Cortex of kidney (tissue), 1 donor: Measurements from ENCODE around the gene MICAL1.
A peak's percentile ranks its signal among the peaks of the same experiment; 100 is the strongest.

Experiments
- DNase-seq: peaks from one replicate; lab custom pipeline; 2025; lab: John Stamatoyannopoulos, UW

MICAL1 gene

DNA sequence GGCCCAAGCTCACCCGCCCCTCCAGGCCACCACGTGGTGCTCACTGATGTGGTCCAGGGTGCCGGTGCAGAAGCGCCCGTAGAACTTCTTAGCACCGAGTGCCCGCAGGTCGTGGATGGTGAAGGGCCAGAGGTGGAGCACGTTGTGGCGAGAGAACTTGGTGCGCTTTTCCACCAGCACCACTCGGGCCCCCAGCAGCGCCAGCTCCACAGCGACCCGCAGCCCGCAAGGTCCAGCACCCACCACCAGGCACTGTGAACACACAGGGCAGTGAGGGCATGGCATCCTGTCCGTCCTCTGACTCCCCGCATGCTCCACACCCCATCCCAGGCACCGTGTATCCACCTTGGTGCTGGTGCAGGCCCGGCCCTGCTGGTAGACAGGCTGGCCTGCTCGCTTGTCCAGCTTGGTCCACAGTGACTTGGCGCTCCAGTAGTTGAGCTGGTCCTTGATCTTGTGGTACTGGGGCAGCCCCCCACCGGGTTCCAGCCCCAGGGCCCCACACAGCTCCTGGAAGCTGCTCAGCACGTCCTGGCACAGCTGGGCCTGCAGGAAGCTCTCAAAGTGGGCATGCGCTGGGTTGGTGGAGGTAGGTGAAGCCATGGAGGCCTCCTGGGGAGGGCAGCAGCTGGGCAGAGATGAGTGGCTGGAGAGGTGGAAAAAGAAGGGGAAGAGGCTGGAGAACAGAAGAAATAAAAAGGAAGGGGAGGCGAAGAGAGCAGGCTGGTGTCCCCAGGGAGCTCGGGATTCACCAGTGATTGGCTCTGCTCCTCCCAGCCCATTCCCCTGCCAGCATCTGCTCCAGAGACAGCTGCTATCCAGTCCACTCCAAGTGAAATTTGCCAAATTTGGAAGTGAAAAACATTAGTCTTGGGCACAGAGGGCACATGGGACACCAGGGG is 1.7 kb downstream of the MICAL1 start:
- no peak for DNase-seq

DNA sequence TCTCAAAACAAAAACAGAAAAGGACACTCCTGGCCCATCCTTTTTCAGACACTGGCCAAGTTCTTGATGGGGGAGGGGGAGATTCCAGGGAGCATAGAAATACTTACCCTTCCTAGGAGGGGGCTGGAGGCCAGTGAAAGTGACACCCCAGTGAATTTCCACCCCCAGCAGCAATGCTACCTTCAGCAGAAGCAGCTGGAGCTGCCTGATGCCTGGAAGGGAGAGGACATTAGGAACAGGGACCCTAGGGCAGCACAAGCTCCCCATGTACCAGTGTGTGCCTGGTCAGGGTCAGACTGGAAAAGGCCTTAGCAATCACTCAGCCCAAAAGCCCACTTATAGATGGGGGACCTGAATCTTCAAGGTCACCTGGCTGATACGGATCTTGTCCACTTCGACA is 2.4 kb downstream of the MICAL1 start:
- DNase-seq = no peak

DNA sequence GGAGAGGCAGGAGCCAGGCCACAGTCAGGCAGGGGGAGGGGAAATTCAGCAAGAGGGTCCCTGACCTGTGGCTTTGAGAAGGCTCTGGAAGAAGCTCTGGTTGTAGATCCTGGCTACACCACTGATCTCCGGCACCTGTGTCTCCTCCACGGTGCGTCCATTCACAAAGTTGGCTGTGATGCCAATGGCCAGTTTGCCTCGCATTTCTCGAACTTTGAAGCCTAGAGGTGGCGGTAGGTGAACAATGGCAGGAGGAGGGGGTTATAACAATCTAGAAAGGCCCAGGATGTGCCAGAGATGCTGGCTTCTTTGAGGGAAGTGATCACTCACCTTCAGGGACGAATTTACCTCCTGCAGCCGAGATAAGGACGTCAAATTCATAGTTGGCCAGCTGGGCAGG is 3.4 kb downstream of the MICAL1 start:
- DNase-seq = no peak

- no peak for DNase-seq
Observed at GRCh38 chr6:109451376-109451775, 4.2 kb downstream of the MICAL1 start.

DNA sequence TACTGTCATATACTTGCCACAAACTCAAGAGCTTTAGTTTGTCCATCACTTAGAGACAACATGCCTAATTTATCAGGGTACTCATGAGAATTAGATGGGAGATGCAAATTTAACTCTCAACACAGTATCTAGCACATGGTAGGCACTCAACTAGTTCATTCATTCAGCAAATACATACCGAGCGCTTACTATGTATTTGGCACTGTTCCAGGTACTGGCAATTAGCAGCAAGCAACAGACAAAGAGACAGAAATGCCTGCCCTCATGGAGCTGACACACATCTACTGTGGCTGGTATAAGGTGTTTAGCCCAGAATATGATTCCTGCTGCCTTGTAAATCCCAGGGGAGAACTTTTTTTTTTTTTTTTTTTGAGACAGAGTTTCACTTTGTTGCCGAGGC is 4.8 kb downstream of the MICAL1 start:
- DNase-seq = no peak

DNA sequence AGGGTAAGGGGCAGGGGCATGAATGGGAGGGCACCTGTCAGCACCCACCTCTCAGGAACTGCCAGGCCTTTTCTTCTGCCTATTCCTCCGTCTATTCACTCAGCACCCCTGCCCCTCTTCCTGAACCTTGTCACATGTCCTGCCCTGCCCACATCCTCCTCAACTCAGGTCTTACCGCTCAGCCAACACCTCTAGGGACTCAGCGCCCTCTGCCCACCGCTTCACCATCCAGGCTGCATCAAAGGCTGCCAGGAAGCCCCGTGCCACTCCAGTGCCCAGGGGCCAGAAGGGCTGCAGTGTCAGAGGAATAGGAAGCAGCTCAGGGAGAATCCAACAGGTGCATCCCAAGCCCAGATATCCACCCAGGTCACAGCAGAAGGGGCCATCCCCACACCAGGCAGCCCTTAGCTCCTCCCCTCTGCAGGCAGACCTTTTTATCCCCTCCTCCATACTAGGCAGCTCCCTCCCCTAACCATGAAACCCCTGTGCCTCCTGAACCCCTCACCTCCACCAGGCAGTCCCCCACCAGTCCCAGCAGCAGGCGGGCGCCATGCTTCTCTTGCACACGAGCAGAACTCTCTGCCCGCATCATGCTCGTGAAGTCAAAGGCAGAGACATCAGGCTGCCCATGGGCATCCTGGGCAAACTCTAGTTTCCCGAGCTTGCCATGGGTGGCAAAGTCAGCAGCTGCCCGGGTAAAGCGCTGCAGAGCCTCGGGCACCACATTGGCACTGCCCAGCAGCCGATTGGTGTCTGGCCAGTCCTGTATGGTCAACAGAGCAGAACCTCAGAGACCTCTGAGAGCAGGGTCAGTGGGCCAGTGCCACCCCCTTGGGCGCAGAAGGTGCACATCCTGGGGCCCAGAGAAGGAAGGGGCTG is 5.5 kb downstream of the MICAL1 start:
- no peak for DNase-seq

DNA sequence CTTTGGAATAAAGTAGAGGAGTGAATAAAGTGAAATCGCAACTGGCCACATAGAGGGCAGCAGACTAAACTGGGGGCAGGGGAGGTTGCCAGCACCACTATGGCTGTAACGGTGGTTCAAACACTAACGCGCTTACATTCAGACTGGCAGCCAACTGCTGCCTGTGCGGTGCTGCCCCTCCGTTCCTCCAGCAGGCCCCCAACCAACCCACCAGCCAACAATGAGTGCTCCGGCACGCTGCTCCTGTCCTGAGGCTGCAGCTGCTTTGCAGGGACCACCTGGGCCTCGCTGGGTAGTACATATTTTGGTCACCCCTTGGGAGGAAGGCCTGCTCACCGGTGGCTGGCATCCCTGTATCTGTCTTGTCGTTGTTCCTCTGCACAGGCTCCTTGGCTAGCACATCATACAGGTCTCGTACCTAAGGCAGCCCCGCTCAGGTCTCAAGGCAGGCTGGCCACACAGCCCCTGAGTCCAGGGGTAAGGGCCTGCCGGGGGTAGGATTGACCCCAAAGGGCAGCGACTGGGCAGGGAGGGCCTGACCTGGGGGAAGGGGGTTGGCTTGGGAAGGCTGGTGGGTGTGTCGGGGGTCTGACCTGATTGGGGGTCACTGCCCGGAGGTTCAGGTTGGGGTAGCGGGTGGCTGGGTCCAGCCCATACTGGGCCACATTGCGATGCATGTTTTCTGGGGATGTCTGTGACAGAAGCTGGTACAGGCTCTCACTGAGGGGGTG is 6.3 kb downstream of the MICAL1 start:
- no peak for DNase-seq

DNA sequence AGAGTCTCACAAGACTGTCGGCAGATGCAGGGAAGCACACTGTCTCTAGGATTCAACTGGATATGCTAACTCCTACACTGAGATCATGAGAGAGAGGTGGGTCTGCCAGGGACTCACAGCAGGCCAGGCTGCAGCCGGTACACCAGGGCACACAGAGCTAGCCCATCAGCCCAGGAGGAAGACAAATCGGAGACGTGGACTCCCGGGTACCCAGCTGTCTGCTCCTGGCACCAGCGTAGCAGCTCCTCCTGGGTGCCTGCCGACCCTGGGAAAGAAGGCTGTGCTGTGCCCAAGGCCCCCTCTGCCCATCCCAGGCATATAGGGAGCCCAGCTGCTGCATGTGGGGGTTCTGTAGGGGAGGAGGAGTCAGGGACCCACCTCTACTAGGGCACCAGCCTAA is 7.0 kb downstream of the MICAL1 start:
- DNase-seq = no peak

DNA sequence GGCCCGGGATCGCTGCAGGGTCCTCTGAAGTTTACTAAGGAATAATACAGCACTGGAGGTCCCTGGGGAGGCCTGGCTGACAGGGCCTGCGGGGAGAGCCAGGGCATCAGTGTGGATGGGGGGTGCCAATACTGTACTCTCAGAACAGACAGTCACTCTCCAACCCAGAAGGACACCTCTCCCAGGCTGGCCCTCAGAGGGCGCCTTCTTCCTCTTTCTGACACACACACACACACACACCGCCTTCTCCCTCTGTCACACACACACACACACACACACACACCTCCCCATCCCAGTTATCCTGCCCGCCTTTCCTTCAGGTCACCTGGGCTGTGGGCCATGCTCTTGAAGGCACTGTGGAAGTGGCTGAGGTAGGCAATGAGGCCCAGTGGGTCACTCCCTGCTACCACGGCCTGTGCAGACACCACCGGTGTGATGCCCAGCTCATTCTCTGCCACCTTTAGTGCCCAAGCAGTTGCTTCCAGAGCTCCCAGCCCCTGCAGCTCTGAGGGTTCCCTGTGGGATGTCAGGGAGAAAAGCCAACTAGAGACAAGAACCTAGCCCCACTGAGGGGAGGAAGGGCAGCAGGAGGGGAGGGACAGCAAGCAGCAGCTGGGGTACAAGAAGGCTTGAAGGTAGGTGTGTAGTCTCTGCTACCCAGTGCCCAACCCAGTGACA is 7.6 kb downstream of the MICAL1 start:
- DNase-seq = no peak

- no peak for DNase-seq
Observed at GRCh38 chr6:109447087-109447486, 8.5 kb downstream of the MICAL1 start.

DNA sequence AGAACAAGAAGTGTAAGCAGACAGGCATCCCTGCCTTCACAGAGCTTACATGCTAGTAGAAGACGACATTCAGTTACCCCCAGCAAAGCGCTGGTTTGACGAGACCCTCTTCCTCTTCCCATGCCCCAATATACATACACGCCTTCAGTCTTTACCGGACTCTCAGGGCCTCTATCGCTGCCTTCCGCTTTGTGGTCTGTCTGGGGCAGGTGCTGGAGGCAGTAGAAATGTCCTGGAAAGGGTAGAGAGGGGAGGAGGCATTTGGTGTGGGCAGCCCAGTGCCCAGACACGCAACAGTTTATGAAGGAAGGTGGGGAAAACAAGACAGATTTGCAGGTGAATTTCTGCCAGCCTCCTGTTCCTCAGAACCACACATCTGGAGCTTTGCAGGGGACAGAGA is 9.0 kb downstream of the MICAL1 start:
- DNase-seq = no peak

DNA sequence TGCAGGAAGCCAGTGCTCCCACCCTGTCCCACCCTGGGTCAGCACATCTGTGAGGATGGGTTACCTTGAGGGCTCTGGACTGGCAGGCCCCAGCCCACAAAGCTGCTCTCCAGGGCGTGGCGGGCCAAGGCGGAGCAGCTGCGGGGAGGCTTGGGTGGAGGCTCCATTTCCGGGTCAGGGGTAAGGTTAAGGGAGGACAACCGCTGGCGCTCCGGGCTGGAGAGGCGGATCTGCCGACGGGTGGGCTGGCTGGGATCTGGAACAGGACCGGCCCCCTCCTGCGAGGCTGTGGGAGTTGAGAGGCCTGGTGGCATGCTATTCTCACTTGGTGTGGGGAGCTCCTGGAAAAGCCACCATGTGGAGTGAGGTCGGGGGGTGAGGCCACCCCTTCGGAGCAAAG is 9.5 kb downstream of the MICAL1 start:
- DNase-seq = no peak

DNA sequence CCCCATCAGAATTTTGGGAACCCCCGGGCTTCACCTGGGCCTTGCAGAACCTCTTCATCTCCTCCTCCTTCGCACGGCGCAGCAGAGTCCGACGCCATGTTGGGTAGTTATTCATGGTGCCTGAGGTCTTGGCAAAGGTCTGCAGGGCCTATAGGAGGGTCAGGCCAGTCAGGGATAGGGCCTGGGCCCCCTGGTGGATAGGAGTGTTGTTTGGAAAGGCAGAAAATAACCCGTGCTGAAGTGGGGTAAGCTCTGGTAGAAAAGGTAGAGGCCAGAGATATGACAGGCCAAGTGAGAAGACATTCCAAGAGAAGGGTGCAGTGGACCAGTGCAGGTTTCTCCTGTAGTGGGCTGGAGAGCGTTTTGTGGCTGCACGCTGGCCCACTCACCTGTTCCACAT is 10.2 kb downstream of the MICAL1 start:
- no peak for DNase-seq

DNA sequence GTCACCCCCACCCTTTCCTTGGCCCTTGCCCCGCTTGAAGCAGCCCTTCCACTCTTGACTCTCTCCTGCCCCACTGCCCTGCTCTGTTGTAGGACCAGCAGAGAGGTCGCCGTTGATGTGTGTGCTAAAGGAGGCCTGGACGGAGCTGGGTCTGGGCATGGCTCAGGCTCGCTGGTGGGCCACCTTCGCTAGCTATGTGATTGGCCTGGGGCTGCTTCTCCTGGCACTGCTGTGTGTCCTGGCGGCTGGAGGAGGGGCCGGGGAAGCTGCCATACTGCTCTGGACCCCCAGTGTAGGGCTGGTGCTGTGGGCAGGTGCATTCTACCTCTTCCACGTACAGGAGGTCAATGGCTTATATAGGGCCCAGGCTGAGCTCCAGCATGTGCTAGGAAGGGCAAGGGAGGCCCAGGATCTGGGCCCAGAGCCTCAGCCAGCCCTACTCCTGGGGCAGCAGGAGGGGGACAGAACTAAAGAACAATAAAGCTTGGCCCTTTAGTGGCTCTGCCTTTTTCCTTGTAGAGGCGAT is 12.1 kb downstream of the MICAL1 start:
- DNase-seq = no peak

DNA sequence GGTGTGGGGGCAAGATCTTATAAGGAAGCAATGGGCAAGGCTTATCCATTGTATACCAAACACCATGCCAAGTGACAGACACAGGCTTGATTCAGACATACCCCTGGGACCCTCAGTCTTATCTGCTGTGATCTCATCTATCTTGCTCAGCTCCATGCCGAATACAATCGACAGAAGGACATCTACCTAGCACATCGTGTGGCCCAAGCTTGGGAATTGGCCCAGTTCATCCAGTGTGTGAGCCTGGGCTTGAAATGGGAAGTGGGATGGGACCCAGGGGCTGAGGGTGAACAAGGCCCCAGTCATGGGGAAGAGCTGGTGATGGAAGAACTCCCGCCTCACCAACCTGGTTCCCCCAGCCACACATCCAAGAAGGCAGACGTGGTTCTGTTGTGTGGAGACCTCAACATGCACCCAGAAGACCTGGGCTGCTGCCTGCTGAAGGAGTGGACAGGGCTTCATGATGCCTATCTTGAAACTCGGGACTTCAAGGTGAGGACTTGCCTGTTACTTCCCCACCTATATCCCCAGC is 13.1 kb downstream of the MICAL1 start:
- no peak for DNase-seq

- DNase-seq = no peak
Observed at GRCh38 chr6:109441069-109441816, 14.3 kb downstream of the MICAL1 start.

GRCh38 chr6:109440331-109441068 is 15.1 kb downstream of the MICAL1 start, which contains the start of the genes PPIL6 and SMPD2:
Gene PPIL6 (minus strand): TSS chr6:109440628. CDS start chr6:109440590, 38 bp downstream.
Gene SMPD2 (plus strand): TSS chr6:109440724. CDS start chr6:109441122, 398 bp downstream.
- peak; percentile 43 for DNase-seq

- DNase-seq = no peak
Observed at GRCh38 chr6:109436041-109436440, 19.5 kb downstream of the MICAL1 start.

DNA sequence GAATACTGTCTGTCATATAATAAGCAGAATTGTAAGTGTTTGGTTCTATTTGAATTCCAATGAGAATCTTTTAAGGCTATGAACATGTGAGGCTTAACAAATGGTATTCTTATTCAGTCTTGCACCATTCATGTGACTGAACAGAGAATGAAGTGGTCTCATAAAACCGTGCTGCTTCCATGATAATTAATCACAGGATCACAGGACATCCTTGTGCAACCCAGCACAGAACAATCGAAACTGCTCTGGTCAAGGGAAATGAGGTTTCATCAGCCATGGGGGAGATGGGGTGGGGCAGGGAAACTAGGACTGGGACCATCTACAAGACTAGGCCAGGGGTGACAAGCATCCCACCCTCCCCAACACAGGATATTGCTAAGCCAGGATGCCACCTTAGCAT is 21.1 kb downstream of the MICAL1 start:
- DNase-seq = no peak

GRCh38 chr6:109429496-109429895 is 26.1 kb downstream of the MICAL1 start:
- DNase-seq = no peak
